H4 (cell line): ENCODE data around the gene TOM1L2. TPM values are rescaled to one million over a fixed set of nuclear protein-coding genes. Genes with fewer than 3 reads are reported as not detected.
"Not testable (repeated sequence)": the region's sequence is repeated elsewhere in the genome, so short reads cannot be mapped to it uniquely, and the experiment has no call there.

Experiments
- DNase-seq: peaks from one replicate; pipeline ENCODE4 v3.0.0-alpha.2; 2015; ENCODE audit warnings: low spot score
- total RNA-seq: library from RNA; depleted of rRNA; stranded (reverse); fragments of >200 nt; shearing (Covaris generic); gene quantifications from 2 replicates; pipeline ENCODE4 v1.2.3, GENCODE V29; 2014

Gene TOM1L2
- total RNA-seq, 1 experiment from 2014 or later, result 13.4 TPM

DNA sequence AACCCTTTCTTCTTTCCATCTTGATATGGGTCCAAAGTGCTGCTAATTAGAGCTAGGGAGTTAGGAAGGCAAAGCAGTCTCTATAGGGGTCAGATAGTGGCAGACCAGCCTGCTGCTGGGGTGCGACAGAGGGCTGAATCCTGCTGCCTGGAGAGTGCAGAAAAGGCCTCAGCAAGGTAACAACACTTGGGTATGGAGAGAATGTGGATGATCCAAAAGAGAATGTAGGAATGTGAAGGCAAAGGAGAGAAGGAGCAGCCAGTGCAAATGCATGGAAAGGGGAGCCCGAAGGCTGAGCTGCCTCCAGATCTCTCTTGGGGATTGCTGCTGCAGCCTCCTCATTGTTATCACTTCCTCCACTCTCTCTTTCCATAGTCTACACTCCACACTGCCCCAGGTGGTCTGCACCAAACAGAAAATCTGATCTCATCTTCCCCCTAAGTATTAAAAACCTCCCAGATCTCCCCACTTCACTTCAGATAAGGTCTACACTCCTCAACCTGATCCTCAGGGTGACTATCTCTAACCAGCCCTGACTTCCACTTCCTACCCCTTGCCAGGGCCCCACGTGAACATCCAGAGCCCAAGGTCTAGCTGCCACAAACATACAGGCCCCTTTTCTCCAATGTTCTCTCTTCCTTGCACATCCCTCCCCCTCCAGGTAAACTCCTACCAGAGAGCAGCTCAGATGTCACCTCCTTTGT is 28.8 kb downstream of the TOM1L2 start:
- DNase-seq, result no peak

DNA sequence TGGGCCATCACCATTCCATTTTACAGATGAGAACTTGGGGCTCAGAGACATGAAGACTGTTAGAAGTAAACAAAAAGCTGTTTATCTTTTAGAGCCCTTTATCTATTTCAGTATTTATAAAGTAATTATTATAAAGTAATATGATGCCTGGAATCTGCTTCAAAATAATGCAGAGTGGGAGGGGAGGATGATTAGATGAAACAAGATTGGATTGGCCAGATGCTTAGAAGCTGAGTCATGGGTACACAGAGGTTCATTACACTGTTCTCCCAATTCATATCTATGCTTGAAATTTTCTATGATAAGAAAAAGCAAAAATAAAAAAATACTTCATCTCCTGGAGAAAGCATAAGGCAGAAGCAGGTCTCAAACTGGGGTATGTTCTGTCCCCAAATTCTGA is 29.4 kb downstream of the TOM1L2 start:
- no peak for DNase-seq

DNA sequence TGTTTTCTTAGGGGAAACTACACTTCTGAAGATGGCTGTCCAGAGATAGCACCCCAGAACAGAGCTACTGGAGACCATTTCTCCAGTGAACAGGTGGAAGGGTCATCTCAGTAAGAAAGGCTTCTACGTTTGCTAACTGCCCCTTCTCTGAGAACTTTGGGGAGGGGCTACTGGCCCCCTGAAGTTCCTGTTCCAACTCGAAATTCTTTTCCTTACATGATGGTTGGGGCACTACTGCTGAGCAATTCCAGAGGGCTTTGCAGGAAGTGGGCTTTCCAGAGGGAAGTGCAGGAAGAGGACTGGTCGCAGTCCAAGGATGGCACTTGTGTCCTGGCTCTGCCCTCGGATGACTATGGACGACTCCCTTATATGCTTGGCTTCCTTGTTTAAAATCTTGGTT is 31.2 kb downstream of the TOM1L2 start:
- no peak for DNase-seq

DNA sequence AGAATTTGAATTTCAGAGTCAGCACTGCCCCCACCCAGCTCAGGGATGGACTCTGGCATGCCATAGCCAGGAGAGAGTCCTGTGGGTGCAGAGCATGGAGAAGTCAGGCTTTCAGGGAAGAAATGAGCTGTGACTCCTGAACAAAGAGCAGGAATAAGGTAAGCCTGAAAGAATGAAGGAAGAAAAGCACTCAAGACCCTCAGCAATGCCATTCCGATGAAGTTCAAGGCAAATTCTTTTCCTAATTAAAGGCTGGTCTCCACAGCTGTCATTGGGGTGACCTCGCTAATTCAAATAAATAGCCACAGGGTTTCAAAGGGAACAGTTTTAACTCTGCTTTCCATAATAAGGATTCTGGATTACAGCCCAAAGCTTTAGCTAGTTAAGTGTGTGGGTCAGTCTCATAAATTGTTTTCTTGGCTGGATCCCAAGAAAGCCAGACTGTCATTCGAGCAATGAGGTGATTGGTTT is 31.7 kb downstream of the TOM1L2 start:
- DNase-seq, result peak; percentile 37

GRCh38 chr17:17939941-17940340 is 32.3 kb downstream of the TOM1L2 start:
- DNase-seq, result not testable (repeated sequence)

DNA sequence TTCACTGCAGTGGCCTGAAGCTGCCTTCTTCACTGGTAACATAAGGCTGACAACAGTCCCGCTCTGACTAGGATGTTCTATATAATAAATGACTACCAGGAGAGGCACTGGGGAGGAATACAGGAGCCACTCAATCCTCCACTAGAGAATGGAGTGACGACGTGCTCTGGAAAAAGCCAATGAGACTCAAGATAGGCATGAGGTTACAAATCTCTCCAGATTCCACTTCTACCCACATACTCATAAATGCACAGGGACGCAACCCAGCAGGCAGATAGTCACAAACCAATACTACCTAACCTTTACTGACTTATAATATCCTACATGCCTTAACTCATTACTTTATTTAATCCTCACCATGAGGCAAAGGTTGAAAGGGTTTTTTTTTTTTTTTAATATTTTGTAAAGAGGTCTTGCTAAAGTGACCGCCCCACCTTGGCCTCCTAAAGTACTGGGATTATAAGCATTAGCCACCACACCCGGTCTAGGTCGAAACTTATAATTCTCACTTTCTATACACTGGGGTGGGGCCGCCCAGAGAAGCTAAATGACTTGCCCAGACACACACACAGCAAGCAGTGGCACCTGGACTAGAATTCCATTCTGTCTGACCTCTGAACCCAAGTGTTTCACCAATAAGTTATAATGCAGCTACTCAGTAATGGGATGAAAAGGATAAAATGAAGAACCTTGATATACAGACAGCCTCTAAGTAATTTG is 33.7 kb downstream of the TOM1L2 start:
- DNase-seq, result no peak

DNA sequence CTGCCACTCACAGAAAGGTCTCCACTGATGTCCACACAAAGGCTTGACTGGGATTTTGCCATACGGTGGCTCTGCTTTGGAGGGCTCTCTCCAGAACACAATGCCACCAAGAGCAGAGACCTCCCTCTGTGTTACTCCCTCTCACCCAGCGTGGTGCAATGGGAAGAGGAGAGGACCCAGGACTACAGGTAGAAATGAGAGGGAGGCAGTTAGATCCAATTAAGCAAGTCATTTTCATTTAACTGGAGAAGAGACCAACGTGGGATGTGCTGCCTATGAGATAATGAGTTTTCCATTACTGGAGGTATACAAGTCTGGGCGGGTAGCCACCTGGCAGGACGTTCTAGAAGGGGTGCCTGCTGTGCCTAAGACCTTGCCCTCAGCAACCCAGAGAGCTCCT is 34.2 kb downstream of the TOM1L2 start:
- DNase-seq, result no peak

DNA sequence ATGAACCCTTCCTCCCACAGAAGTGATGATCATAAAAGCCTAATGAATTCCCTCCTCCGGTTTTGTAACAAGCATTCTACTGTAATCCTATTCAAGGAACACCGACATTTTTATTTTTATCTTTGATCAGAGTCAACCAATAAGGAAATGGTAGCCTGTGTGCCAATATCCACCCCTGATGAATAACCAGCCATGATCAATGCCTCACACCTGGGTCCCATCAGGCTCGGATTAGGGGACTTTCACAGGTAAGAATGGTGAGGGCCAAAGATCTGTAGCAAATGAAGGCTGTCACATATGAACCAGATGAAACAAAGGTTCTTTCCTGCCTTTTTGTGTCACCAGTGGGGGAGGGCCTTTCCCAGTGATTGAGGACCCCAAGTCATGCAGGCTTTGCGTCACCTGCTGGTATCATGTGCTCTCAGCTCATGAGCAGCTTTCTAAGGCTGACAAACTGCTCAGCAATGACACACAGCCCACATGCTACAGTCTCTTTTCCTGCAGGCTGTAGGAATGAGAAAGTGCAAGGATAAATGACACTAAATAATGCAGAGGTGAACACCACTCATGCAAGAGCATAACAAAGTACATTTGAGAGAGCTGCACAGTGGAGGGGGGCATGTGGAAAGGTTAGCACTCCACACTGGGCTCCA is 34.9 kb downstream of the TOM1L2 start:
- no peak for DNase-seq

DNA sequence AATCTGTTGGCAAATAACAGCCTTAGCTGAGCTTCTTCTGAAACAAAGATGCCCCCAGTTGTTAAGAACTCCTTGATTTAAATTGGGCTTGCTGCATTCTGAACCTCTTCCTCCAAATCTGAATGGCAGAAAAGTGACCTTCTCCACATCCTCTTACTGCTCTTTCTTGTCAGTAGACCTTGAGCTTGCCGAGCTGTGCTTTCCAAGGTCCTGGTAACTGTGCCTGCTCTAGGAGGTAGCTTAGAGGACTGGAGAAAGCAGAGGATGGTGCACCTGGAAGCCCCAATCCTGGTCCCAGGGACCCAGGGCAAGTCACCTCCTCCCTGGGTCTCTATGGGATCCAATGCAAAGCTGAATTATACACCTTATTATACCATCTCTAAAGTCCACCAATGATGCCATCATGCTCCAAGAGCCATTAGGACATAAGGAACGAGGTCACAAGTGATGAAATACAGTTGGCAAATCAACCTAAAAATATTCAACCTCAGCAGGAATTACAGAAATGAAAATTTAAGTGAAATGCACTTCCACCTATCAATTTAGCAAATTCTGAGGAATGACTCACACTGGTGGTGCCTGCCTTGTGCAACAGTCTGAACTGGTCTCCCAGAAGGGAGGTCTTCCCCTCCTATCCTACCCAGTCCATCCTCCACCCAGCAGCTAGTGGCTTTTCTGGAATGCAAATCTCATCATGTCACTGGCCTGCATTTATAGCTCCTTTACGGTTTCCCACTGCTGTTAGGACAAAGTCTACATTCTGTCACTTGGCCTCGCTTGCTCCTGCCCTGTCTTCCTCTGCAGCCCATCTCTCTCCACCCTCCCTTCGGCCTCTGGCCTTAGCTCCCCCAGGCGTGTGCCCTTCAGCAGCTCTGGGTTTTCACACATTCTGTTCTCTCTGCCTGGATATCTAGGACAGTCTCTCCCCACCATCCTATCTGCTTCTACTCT is 36.6 kb downstream of the TOM1L2 start:
- peak; percentile 75 for DNase-seq

DNA sequence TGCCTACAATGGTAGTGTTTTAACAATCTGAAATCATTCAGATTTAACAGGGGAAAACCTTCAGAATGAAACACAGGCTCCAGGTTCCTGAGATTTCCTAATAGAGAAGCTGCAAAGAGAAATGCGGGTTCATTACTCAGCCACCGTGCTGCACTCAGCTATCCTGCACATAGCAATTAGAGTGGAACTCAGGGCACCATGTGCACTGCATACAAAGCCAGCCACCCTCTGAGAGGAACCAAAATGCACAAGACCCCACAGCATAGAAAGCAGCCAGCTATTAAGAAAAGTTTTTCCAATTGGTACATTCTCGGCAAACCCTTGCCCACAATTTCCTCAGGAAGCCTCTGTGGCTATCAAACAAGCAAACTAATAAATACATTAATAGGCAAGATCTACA is 37.4 kb downstream of the TOM1L2 start:
- DNase-seq, result no peak

DNA sequence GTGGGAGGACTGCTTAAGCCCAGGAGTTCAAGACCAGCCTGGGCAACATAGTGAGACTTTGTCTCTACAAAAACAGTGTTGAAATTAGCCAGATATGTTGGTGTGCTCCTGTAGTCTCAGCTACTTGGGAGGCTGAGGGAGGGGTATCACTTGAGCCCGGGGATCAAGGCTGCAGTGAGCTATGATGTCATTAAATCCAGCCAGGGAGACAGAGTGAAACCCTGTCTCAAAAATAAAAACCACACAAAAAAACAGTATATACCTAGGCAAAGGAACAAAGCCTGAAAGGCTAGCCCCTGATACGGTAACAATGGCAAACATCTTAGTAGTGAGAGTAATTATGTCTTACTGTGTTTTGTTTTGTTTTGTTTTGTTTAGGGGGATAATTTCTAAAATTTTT is 38.0 kb downstream of the TOM1L2 start:
- DNase-seq, result no peak

DNA sequence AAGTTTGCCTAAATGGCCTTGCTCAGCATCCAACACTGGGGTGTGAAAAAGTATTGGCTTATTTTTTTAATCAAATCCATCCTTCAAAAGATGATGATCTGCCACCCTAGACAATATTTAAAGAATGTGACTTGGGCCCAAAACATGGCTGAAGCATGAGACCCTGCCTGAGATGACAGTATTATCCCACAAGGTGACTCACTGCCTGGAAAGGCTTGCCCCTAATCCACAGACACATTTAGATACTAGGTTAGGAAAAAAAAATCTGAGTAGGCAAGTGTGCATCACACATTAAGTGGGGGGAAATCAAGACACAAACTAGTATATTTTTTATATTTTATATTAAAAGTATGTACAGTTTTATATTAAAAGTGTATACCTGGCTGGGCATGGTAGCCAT is 38.4 kb downstream of the TOM1L2 start:
- DNase-seq, result no peak

DNA sequence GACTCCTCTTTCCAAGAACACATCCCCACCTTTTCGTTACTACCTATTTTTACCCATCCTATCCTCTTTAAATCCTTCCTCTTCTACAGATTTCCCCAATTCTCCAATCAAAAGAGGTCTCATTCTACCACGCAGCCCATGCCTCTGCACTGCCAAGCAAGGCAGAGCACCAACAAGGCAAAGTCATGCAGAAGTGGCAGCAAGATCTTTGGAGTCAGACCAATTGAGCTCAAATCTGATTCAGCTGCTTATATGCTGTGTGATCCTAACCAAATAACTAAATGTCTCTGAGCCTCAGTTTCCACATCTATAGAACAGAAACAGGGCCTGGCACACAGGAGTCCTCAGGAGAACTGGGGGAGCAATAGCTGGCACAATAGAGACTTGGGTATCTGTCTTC is 41.0 kb downstream of the TOM1L2 start:
- DNase-seq, result no peak

GRCh38 chr17:17930674-17931073 is 41.5 kb downstream of the TOM1L2 start:
- DNase-seq, result no peak

- DNase-seq, result no peak
Measured at GRCh38 chr17:17929655-17930380, 42.4 kb downstream of the TOM1L2 start.

DNA sequence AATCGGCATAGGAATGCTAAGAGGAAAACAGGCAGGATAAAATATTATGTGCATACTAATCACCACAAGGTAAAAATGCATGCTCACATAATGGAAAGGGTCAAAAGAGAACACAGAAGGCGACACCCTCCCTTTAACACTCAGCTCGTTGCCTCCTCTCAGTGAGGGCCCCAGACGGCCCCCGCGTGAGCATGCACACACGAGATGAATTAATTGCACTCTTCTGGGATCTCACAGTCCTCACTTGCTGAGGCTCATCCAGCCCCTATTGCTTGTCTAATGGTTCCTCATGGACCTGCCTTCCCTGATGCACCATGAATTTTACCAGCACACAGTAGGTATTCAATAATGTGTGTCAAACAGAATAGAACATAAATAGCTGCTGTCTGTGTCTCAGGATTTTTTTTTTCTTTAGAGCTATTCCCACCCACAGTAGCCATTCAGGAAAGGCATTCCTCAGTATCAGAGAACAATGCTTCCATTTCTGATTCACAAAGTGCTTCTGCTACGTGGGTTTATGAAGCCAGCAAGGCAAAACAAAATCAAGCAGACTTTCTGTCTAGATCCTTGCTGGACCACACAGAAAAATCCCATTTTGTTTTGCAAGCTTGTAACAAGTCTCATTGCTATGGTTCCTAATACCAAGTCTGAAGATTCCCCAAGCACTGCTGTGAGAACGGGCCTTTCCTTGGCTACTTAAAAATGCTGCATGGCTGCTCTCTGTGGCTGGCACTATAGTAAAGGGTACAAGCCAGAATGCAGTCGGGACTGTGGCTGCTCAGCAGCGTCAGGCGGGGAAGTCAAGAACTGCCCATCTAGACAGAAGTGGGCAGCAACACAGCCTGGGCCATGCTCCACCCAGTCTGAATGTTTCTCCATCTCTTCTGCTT is 43.6 kb downstream of the TOM1L2 start:
- DNase-seq, result no peak

- no peak for DNase-seq
Measured at GRCh38 chr17:17926840-17927449, 45.3 kb downstream of the TOM1L2 start.

DNA sequence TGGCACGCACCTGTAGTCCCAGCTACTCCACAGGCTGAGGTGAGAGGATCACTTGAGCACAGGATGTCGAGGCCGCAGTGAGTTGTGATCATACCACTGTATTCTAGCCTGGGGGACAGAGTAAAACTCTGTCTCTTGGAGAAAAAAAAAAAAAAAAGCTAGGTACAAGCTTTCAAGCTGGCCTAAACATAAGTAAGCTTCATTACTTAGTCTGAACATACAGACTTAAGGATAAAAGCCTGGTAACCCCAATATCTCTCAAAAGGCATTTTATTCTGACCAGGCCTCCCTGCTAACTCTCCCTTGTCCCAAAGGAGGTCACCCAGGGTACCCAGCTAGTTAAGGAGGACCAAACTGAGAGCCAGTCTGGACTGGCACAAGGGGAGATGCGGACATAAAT is 46.2 kb downstream of the TOM1L2 start:
- no peak for DNase-seq

DNA sequence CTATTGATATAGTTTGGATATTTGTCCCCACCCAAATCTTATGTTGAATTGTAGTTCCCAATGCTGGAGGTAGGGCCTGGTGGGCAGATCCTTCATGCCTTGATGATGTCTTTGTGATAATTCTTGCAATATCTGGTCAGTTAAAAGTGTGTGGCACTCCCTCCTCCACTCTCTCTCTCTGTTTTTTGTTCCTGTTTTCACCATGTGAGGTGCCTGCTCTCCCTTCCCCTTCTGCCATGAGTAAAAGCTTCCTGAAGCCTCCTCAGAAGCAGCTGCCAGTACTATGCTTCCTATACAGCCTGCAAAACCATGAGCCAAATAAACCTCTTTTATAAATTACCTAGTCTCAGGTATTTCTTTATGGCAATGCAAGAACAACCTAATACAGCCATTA is 47.3 kb downstream of the TOM1L2 start:
- DNase-seq, result no peak
